Measurements from ENCODE around the gene COX19.

COX19 gene

GRCh38 chr7:923108-924041 is 52.0 kb downstream of the COX19 start:
- no peaks in the 10 kb centered on the region for H3K27me3 ChIP-seq (ENCODE audit: control insufficient read depth in 1 of 2, insufficient read depth in 2 of 2, low read length in 2 of 2)
- no peaks in the 10 kb centered on the region for H3K9me3 ChIP-seq (ENCODE audit: control insufficient read depth in 1 of 2, low read length in 2 of 2)
- H3K9ac ChIP-seq (ENCODE audit: low read depth in 1 of 2, low read length in 2 of 2), result peak overlapping the region; percentile 60 to 63
- peaks cover 0 to 2% of the 10 kb centered on the region in 2 donors for H3K36me3 ChIP-seq (ENCODE audit: control insufficient read depth in 1 of 2, insufficient read depth in 2 of 2, low read length in 2 of 2)
- H3K4me1 ChIP-seq (ENCODE audit: control insufficient read depth in 1 of 2, insufficient read depth in 2 of 2, low read length in 2 of 2), result peaks cover 63 to 65% of the 10 kb centered on the region in 2 donors
- peak overlapping the region; percentile 59 to 62 for H3K4me3 ChIP-seq (ENCODE audit: low read depth in 1 of 2, low read length in 2 of 2)
- H3K27ac ChIP-seq (ENCODE audit: low read depth, low read length), result peak overlapping the region; percentile 80

GRCh38 chr7:922334-923107 is 52.8 kb downstream of the COX19 start:
- peaks cover 0 to 4% of the 10 kb centered on the region in 2 donors for H3K36me3 ChIP-seq (ENCODE audit: control insufficient read depth in 1 of 2, insufficient read depth in 2 of 2, low read length in 2 of 2)
- H3K27me3 ChIP-seq (ENCODE audit: control insufficient read depth in 1 of 2, insufficient read depth in 2 of 2, low read length in 2 of 2), result no peaks in the 10 kb centered on the region
- H3K9me3 ChIP-seq (ENCODE audit: control insufficient read depth in 1 of 2, low read length in 2 of 2), result no peaks in the 10 kb centered on the region
- peak overlapping the region; percentile 59 to 62 for H3K4me3 ChIP-seq (ENCODE audit: low read depth in 1 of 2, low read length in 2 of 2)
- H3K4me1 ChIP-seq (ENCODE audit: control insufficient read depth in 1 of 2, insufficient read depth in 2 of 2, low read length in 2 of 2), result peaks cover 63% of the 10 kb centered on the region in 2 donors
- peak overlapping the region; percentile 20 to 60 for H3K9ac ChIP-seq (ENCODE audit: low read depth in 1 of 2, low read length in 2 of 2)
- H3K27ac ChIP-seq (ENCODE audit: low read depth, low read length), result peak overlapping the region; percentile 67

- peak overlapping the region; percentile 20 for H3K27ac ChIP-seq (ENCODE audit: low read depth, low read length)
- peak overlapping the region in 1 of 2 donors; percentile 26 for H3K9ac ChIP-seq (ENCODE audit: low read depth in 1 of 2, low read length in 2 of 2)
These were observed 53.6 kb downstream of the COX19 start for GRCh38 chr7:921581-922333.

GRCh38 chr7:921071-921461 is 54.3 kb downstream of the COX19 start:
- H3K9me3 ChIP-seq (ENCODE audit: control insufficient read depth in 1 of 2, low read length in 2 of 2), result no peaks in the 10 kb centered on the region
- H3K9ac ChIP-seq (ENCODE audit: low read depth in 1 of 2, low read length in 2 of 2), result peak overlapping the region in 1 of 2 donors; percentile 4
- no peak overlapping the region for H3K27ac ChIP-seq (ENCODE audit: low read depth, low read length)
- peaks cover 0 to 4% of the 10 kb centered on the region in 2 donors for H3K36me3 ChIP-seq (ENCODE audit: control insufficient read depth in 1 of 2, insufficient read depth in 2 of 2, low read length in 2 of 2)
- peaks cover 58 to 59% of the 10 kb centered on the region in 2 donors for H3K4me1 ChIP-seq (ENCODE audit: control insufficient read depth in 1 of 2, insufficient read depth in 2 of 2, low read length in 2 of 2)
- no peak overlapping the region for H3K4me3 ChIP-seq (ENCODE audit: low read depth in 1 of 2, low read length in 2 of 2)
- no peaks in the 10 kb centered on the region for H3K27me3 ChIP-seq (ENCODE audit: control insufficient read depth in 1 of 2, insufficient read depth in 2 of 2, low read length in 2 of 2)

More at GRCh38 chr7:921581-922333, 53.6 kb downstream of the COX19 start:
- no peaks in the 10 kb centered on the region for H3K9me3 ChIP-seq (ENCODE audit: control insufficient read depth in 1 of 2, low read length in 2 of 2)
- no peaks in the 10 kb centered on the region for H3K27me3 ChIP-seq (ENCODE audit: control insufficient read depth in 1 of 2, insufficient read depth in 2 of 2, low read length in 2 of 2)
- H3K4me1 ChIP-seq (ENCODE audit: control insufficient read depth in 1 of 2, insufficient read depth in 2 of 2, low read length in 2 of 2), result peaks cover 56 to 61% of the 10 kb centered on the region in 2 donors
- peaks cover 0 to 4% of the 10 kb centered on the region in 2 donors for H3K36me3 ChIP-seq (ENCODE audit: control insufficient read depth in 1 of 2, insufficient read depth in 2 of 2, low read length in 2 of 2)
- peak overlapping the region in 1 of 2 donors; percentile 2 for H3K4me3 ChIP-seq (ENCODE audit: low read depth in 1 of 2, low read length in 2 of 2)

- Histone ChIP-seq H3K36me3 (ENCODE audit: control insufficient read depth in 1 of 2, insufficient read depth in 2 of 2, low read length in 2 of 2) (peaks cover 0 to 4% of the 10 kb centered on the region in 2 donors), H3K4me1 (ENCODE audit: control insufficient read depth in 1 of 2, insufficient read depth in 2 of 2, low read length in 2 of 2) (peaks cover 52 to 57% of the 10 kb centered on the region in 2 donors), H3K9me3 (ENCODE audit: control insufficient read depth in 1 of 2, low read length in 2 of 2) (no peaks in the 10 kb centered on the region), H3K9ac (ENCODE audit: low read depth in 1 of 2, low read length in 2 of 2) (peak overlapping the region; percentile 4 to 13), H3K27ac (ENCODE audit: low read depth, low read length) (peak overlapping the region; percentile 14), H3K27me3 (ENCODE audit: control insufficient read depth in 1 of 2, insufficient read depth in 2 of 2, low read length in 2 of 2) (no peaks in the 10 kb centered on the region), H3K4me3 (ENCODE audit: low read depth in 1 of 2, low read length in 2 of 2) (no peak overlapping the region)
These were observed 54.8 kb downstream of the COX19 start for GRCh38 chr7:920351-921070.

- H3K4me1 ChIP-seq (ENCODE audit: control insufficient read depth in 1 of 2, insufficient read depth in 2 of 2, low read length in 2 of 2), result peaks cover 53 to 55% of the 10 kb centered on the region in 2 donors
- no peak overlapping the region for H3K9ac ChIP-seq (ENCODE audit: low read depth in 1 of 2, low read length in 2 of 2)
- no peak overlapping the region for H3K27ac ChIP-seq (ENCODE audit: low read depth, low read length)
- H3K27me3 ChIP-seq (ENCODE audit: control insufficient read depth in 1 of 2, insufficient read depth in 2 of 2, low read length in 2 of 2), result no peaks in the 10 kb centered on the region
- no peaks in the 10 kb centered on the region for H3K9me3 ChIP-seq (ENCODE audit: control insufficient read depth in 1 of 2, low read length in 2 of 2)
- no peak overlapping the region for H3K4me3 ChIP-seq (ENCODE audit: low read depth in 1 of 2, low read length in 2 of 2)
- peaks cover 0 to 4% of the 10 kb centered on the region in 2 donors for H3K36me3 ChIP-seq (ENCODE audit: control insufficient read depth in 1 of 2, insufficient read depth in 2 of 2, low read length in 2 of 2)
These were observed 55.4 kb downstream of the COX19 start for GRCh38 chr7:919924-920341.

GRCh38 chr7:919114-919442 is 56.3 kb downstream of the COX19 start:
- H3K4me3 ChIP-seq (ENCODE audit: low read depth in 1 of 2, low read length in 2 of 2), result no peak overlapping the region
- no peaks in the 10 kb centered on the region for H3K27me3 ChIP-seq (ENCODE audit: control insufficient read depth in 1 of 2, insufficient read depth in 2 of 2, low read length in 2 of 2)
- H3K36me3 ChIP-seq (ENCODE audit: control insufficient read depth in 1 of 2, insufficient read depth in 2 of 2, low read length in 2 of 2), result peaks cover 0 to 4% of the 10 kb centered on the region in 2 donors
- H3K9ac ChIP-seq (ENCODE audit: low read depth in 1 of 2, low read length in 2 of 2), result no peak overlapping the region
- H3K27ac ChIP-seq (ENCODE audit: low read depth, low read length), result no peak overlapping the region
- no peaks in the 10 kb centered on the region for H3K9me3 ChIP-seq (ENCODE audit: control insufficient read depth in 1 of 2, low read length in 2 of 2)
- H3K4me1 ChIP-seq (ENCODE audit: control insufficient read depth in 1 of 2, insufficient read depth in 2 of 2, low read length in 2 of 2), result peaks cover 53 to 57% of the 10 kb centered on the region in 2 donors

GRCh38 chr7:918441-919113 is 56.8 kb downstream of the COX19 start:
- Histone ChIP-seq H3K9me3 (ENCODE audit: control insufficient read depth in 1 of 2, low read length in 2 of 2) (no peaks in the 10 kb centered on the region), H3K27ac (ENCODE audit: low read depth, low read length) (no peak overlapping the region), H3K4me1 (ENCODE audit: control insufficient read depth in 1 of 2, insufficient read depth in 2 of 2, low read length in 2 of 2) (peaks cover 52 to 54% of the 10 kb centered on the region in 2 donors), H3K9ac (ENCODE audit: low read depth in 1 of 2, low read length in 2 of 2) (no peak overlapping the region), H3K36me3 (ENCODE audit: control insufficient read depth in 1 of 2, insufficient read depth in 2 of 2, low read length in 2 of 2) (peaks cover 0 to 4% of the 10 kb centered on the region in 2 donors), H3K27me3 (ENCODE audit: control insufficient read depth in 1 of 2, insufficient read depth in 2 of 2, low read length in 2 of 2) (no peaks in the 10 kb centered on the region), H3K4me3 (ENCODE audit: low read depth in 1 of 2, low read length in 2 of 2) (no peak overlapping the region)

GRCh38 chr7:918118-918425 is 57.3 kb downstream of the COX19 start:
- H3K4me1 ChIP-seq (ENCODE audit: control insufficient read depth in 1 of 2, insufficient read depth in 2 of 2, low read length in 2 of 2), result peaks cover 47 to 50% of the 10 kb centered on the region in 2 donors
- no peaks in the 10 kb centered on the region for H3K27me3 ChIP-seq (ENCODE audit: control insufficient read depth in 1 of 2, insufficient read depth in 2 of 2, low read length in 2 of 2)
- H3K9ac ChIP-seq (ENCODE audit: low read depth in 1 of 2, low read length in 2 of 2), result no peak overlapping the region
- no peak overlapping the region for H3K4me3 ChIP-seq (ENCODE audit: low read depth in 1 of 2, low read length in 2 of 2)
- no peaks in the 10 kb centered on the region for H3K9me3 ChIP-seq (ENCODE audit: control insufficient read depth in 1 of 2, low read length in 2 of 2)
- peaks cover 0 to 4% of the 10 kb centered on the region in 2 donors for H3K36me3 ChIP-seq (ENCODE audit: control insufficient read depth in 1 of 2, insufficient read depth in 2 of 2, low read length in 2 of 2)
- H3K27ac ChIP-seq (ENCODE audit: low read depth, low read length), result no peak overlapping the region

All from duodenal mucosa (tissue), 2 donors.